Vagina (tissue), 2 donors: ENCODE results near the gene ZDBF2. TPM values are rescaled to one million over a fixed set of nuclear protein-coding genes. Genes with fewer than 3 reads are reported as not detected.
"Not testable (repeated sequence)": the region's sequence is repeated elsewhere in the genome, so short reads cannot be mapped to it uniquely, and the experiment has no call there.

ENCODE experiments used
- DNase-seq, 2 donors: peaks; one replicate each; pipeline ENCODE4 v3.0.0-alpha.2; 2017; ENCODE audit errors: extremely low spot score in 2 of 2
- H3K27ac ChIP-seq: fragments of 200-600 bp; sonication (generic); one replicate; pipeline ENCODE4 v1.5.1; 2019
- H3K27me3 ChIP-seq: fragments of 200-600 bp; sonication (generic); one replicate; pipeline ENCODE4 v1.5.1; 2019
- H3K36me3 ChIP-seq, 2 donors: fragments of 200-600 bp; sonication (generic); one replicate each; pipeline ENCODE4 v1.5.1; 2017 to 2019
- H3K4me1 ChIP-seq: fragments of 200-600 bp; sonication (generic); one replicate; pipeline ENCODE4 v1.5.1; 2019
- H3K4me3 ChIP-seq, 2 donors: fragments of 200-600 bp; sonication (generic); 1 replicate in 1 of 2; 2 replicates in 1 of 2; pipeline ENCODE4 v1.5.1; 2016 to 2019
- H3K9me3 ChIP-seq: fragments of 200-600 bp; sonication (generic); one replicate; pipeline ENCODE4 v1.5.1; 2019
- CTCF ChIP-seq, 3 experiments: fragments of 450-650 bp in 2 of 3; fragments of 200-600 bp in 1 of 3; sonication (generic) in 1 of 3; IDR thresholded peaks; one replicate each; pipeline ENCODE4 v1.5.1; 2017 to 2019; ENCODE audit warnings: antibody characterized with exemption in 3 of 3, mild to moderate bottlenecking in 2 of 3, moderate library complexity in 2 of 3
- POLR2A ChIP-seq, 2 donors: fragments of 450-650 bp; IDR thresholded peaks; one replicate each; pipeline ENCODE4 v1.6.1; 2017; ENCODE audit warnings: antibody characterized with exemption in 2 of 2, mild to moderate bottlenecking in 2 of 2, moderate library complexity in 2 of 2
- POLR2AphosphoS5 ChIP-seq, 2 donors: sonication (generic); formaldehyde crosslinking; IDR thresholded peaks; one replicate each; pipeline ENCODE4 v1.9.0; 2017; ENCODE audit warnings: antibody characterized with exemption in 2 of 2, mild to moderate bottlenecking in 2 of 2, low read depth in 1 of 2; ENCODE audit not compliant: insufficient read depth in 1 of 2
- intact Hi-C: fragments of 100-400 bp; cut with DNase I; formaldehyde crosslinking; loops from one replicate; pipeline ENCODE4 v1.15.1; 2023
- total RNA-seq: library from RNA; depleted of rRNA; stranded (reverse); fragments of >200 nt; gene quantifications from one replicate; pipeline ENCODE4 v1.2.3, GENCODE V29; 2016

ZDBF2 gene
- total RNA-seq, 1 donor from 2014 or later, result 13.0 TPM

DNA sequence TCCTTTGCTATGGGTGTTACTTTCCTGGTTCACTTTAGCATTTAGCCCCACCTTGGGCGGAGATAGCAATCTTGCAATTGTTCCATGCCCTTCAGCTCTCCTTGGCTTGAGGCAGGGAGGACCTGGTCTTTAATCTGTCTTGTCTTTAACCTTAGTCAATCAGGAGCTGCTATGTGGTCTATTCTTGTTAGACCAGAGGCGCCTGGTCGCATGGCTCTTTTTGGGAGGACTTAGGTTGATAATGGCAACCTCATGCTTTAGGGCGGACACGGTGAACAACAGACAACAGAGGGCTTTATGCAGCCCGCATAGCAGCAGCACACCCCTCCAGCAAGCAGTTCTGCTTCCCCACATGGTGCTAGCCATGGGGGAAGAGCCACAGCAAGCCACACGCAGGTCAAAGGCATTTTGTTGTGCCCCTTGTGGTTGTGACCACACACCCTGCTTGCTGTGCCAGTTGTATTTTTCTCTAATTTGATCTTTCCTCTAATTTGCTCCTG, 17.7 kb upstream of the ZDBF2 start:
- Histone ChIP-seq H3K9me3 (no peaks in the 10 kb centered on the region), H3K4me1 (no peaks in the 10 kb centered on the region), H3K27me3 (peaks cover 5% of the 10 kb centered on the region), H3K36me3 (no peaks in the 10 kb centered on the region), H3K4me3 (no peak overlapping the region), H3K27ac (no peak overlapping the region)
- TF ChIP-seq POLR2AphosphoS5 (IDR thresholded peaks at IDR 0.05; ENCODE audit: insufficient read depth in 1 of 2, low read depth in 1 of 2), result no peak
- TF ChIP-seq POLR2A (IDR thresholded peaks at IDR 0.05), result no peak
- no peak for DNase-seq
- intact Hi-C loops, result no loop called here

DNA sequence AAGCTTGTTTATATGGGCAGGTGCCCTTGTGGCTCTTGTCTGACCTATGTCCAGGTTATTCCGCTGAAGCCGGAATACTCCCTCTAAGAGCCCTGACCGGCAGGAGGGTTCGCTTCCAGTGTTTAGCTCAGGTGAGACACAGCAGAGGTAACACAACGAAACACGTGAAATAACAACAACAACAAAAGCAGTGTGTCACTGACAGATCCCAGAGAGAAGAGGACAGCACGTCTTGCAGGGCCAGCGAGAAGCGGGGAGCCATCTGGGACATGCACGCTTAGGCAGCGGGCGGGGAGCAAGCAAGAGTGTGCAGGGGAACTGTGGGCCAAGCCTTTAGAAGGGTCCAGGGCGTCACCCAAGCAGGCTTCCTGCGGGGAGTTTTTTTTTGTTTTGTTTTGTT, 17.1 kb upstream of the ZDBF2 start:
- no peak for DNase-seq
- Histone ChIP-seq H3K4me1 (no peaks in the 10 kb centered on the region), H3K36me3 (no peaks in the 10 kb centered on the region), H3K27ac (no peak overlapping the region), H3K27me3 (peaks cover 5% of the 10 kb centered on the region), H3K9me3 (no peaks in the 10 kb centered on the region), H3K4me3 (no peak overlapping the region)
- intact Hi-C loops, result no loop called here
- no peak for TF ChIP-seq POLR2A (IDR thresholded peaks at IDR 0.05)
- TF ChIP-seq POLR2AphosphoS5 (IDR thresholded peaks at IDR 0.05; ENCODE audit: insufficient read depth in 1 of 2, low read depth in 1 of 2), result no peak
- no peak for TF ChIP-seq CTCF (IDR thresholded peaks at IDR 0.05)

- intact Hi-C loops, result no loop called here
- H3K36me3 ChIP-seq, result no peaks in the 10 kb centered on the region
- no peak for DNase-seq
- no peak for TF ChIP-seq POLR2A (IDR thresholded peaks at IDR 0.05)
- TF ChIP-seq CTCF (IDR thresholded peaks at IDR 0.05), result no peak
- TF ChIP-seq POLR2AphosphoS5 (IDR thresholded peaks at IDR 0.05; ENCODE audit: insufficient read depth in 1 of 2, low read depth in 1 of 2), result no peak
- peaks cover 5% of the 10 kb centered on the region for H3K27me3 ChIP-seq
- H3K9me3 ChIP-seq, result no peaks in the 10 kb centered on the region
- no peak overlapping the region for H3K4me3 ChIP-seq
- no peaks in the 10 kb centered on the region for H3K4me1 ChIP-seq
- H3K27ac ChIP-seq, result no peak overlapping the region
Observed at GRCh38 chr2:206257861-206258260, 16.6 kb upstream of the ZDBF2 start.

- H3K27ac ChIP-seq, DNase-seq, H3K36me3 ChIP-seq, H3K9me3 ChIP-seq, H3K4me1 ChIP-seq, H3K27me3 ChIP-seq, intact Hi-C loops, H3K4me3 ChIP-seq: not testable (repeated sequence)
Observed at GRCh38 chr2:206258615-206259014, 15.8 kb upstream of the ZDBF2 start.

DNA sequence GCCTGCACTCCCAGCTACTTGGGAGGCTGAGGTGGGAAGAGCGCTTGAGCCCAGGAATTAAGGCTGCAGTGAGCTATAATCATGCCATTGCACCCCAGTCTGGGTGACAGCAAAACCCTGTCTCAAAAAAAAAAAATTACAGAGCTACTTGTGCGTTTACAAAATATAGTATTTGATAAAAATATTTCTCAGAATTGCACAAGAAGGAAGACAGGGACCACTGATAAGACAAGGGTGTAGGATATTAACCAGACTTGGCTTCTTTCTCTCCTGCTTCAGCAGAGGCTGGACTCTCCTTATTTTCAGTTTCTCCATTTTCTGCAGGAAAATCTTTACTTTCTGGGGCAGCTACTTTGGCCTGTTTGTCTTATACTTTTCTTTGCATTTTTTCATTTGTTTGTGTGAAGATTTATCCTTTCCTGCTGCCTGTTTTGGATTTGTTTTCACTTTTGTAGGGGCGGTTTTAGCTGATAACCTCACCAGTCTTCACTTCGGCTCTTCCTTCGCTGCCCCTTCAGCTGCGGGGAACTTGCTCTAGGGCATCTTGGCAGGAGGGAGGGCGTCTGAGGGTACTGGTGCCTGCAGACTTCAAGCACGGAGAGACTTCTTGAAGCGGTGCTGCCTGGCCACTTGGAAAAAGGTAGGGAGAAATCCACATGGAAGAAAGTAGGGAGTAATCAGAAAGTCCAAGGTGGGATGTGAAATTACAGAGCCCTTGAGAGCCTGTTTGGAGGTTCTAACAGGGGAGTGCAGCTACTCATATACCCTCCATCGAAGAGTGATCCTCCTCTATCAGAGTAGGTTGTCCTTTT, 14.9 kb upstream of the ZDBF2 start:
- Histone ChIP-seq H3K27ac (no peak overlapping the region), H3K27me3 (peaks cover 5% of the 10 kb centered on the region), H3K9me3 (no peaks in the 10 kb centered on the region), H3K36me3 (no peaks in the 10 kb centered on the region), H3K4me1 (no peaks in the 10 kb centered on the region), H3K4me3 (no peak overlapping the region)
- TF ChIP-seq CTCF (IDR thresholded peaks at IDR 0.05) (no peak), POLR2A (IDR thresholded peaks at IDR 0.05) (no peak), POLR2AphosphoS5 (IDR thresholded peaks at IDR 0.05; ENCODE audit: insufficient read depth in 1 of 2, low read depth in 1 of 2) (no peak)
- DNase-seq, result no peak
- intact Hi-C loops, result no loop called here
